Measurements from ENCODE around the gene IFI27. TPM values are rescaled to one million over a fixed set of nuclear protein-coding genes. Genes with fewer than 3 reads are reported as not detected.

Gene IFI27
- total RNA-seq, 1 experiment from 2014 or later: 2.6 TPM

- Histone ChIP-seq H3K36me3 (ENCODE audit: control insufficient read depth, insufficient read depth, low read length) (no peaks in the 10 kb centered on the region), H3K4me3 (ENCODE audit: low read depth, low read length) (no peak overlapping the region), H3K4me1 (no peaks in the 10 kb centered on the region), H3K27me3 (replicated peaks; ENCODE audit: control insufficient read depth, insufficient read depth, low read length) (no peaks in the 10 kb centered on the region), H3K9me3 (no peaks in the 10 kb centered on the region)
- Mint-ChIP-seq H3K4me1 (ENCODE audit: low read depth, unreplicated experiment) (no peaks in the 10 kb centered on the region), H3K27me3 (ENCODE audit: insufficient read depth, unreplicated experiment) (peaks cover 4% of the 10 kb centered on the region), H3K27ac (ENCODE audit: unreplicated experiment) (no peak overlapping the region), H3K36me3 (ENCODE audit: insufficient read depth, unreplicated experiment) (no peaks in the 10 kb centered on the region), H3K4me3 (ENCODE audit: unreplicated experiment) (no peak overlapping the region), H3K9me3 (ENCODE audit: unreplicated experiment) (no peaks in the 10 kb centered on the region)
- POLR2A ChIA-PET: no interaction called here
- no peak for DNase-seq
- intact Hi-C loops (cut with micrococcal nuclease; ENCODE audit: unreplicated experiment): no loop called here
- TF ChIP-seq CTCF (IDR thresholded peaks at IDR 0.05; ENCODE audit: insufficient read depth in 1 of 2, low read depth in 1 of 2, low read length in 1 of 2, severe bottlenecking in 1 of 2, unreplicated experiment in 1 of 2): no peak
- CTCF ChIA-PET: no interaction called here
- no TSS peak for BruUV-seq (replicated peaks)
These were observed 3.5 kb downstream of the IFI27 start for GRCh38 chr14:94113908-94114588.

GRCh38 chr14:94114589-94115057 lies 4.1 kb downstream of the IFI27 start:
- Histone ChIP-seq H3K4me3 (ENCODE audit: low read depth, low read length) (no peak overlapping the region), H3K27me3 (replicated peaks; ENCODE audit: control insufficient read depth, insufficient read depth, low read length) (no peaks in the 10 kb centered on the region), H3K9me3 (no peaks in the 10 kb centered on the region), H3K36me3 (ENCODE audit: control insufficient read depth, insufficient read depth, low read length) (no peaks in the 10 kb centered on the region), H3K4me1 (no peaks in the 10 kb centered on the region)
- Mint-ChIP-seq H3K9me3 (ENCODE audit: unreplicated experiment) (no peaks in the 10 kb centered on the region), H3K4me3 (ENCODE audit: unreplicated experiment) (no peak overlapping the region), H3K4me1 (ENCODE audit: low read depth, unreplicated experiment) (no peaks in the 10 kb centered on the region), H3K27ac (ENCODE audit: unreplicated experiment) (no peak overlapping the region), H3K27me3 (ENCODE audit: insufficient read depth, unreplicated experiment) (peaks cover 4% of the 10 kb centered on the region), H3K36me3 (ENCODE audit: insufficient read depth, unreplicated experiment) (no peaks in the 10 kb centered on the region)
- ChIA-PET CTCF (no interaction called here), POLR2A (no interaction called here)
- DNase-seq: no peak
- no TSS peak for BruUV-seq (replicated peaks)
- intact Hi-C loops (cut with micrococcal nuclease; ENCODE audit: unreplicated experiment): no loop called here
- no peak for TF ChIP-seq CTCF (IDR thresholded peaks at IDR 0.05; ENCODE audit: insufficient read depth in 1 of 2, low read depth in 1 of 2, low read length in 1 of 2, severe bottlenecking in 1 of 2, unreplicated experiment in 1 of 2)

GRCh38 chr14:94115058-94115591 lies 4.6 kb downstream of the IFI27 start:
- DNase-seq: no peak
- Histone ChIP-seq H3K4me1 (no peaks in the 10 kb centered on the region), H3K9me3 (no peaks in the 10 kb centered on the region), H3K36me3 (ENCODE audit: control insufficient read depth, insufficient read depth, low read length) (no peaks in the 10 kb centered on the region), H3K27me3 (replicated peaks; ENCODE audit: control insufficient read depth, insufficient read depth, low read length) (no peaks in the 10 kb centered on the region), H3K4me3 (ENCODE audit: low read depth, low read length) (no peak overlapping the region)
- Mint-ChIP-seq H3K27ac (ENCODE audit: unreplicated experiment) (no peak overlapping the region), H3K4me3 (ENCODE audit: unreplicated experiment) (no peak overlapping the region), H3K36me3 (ENCODE audit: insufficient read depth, unreplicated experiment) (no peaks in the 10 kb centered on the region), H3K4me1 (ENCODE audit: low read depth, unreplicated experiment) (no peaks in the 10 kb centered on the region), H3K9me3 (ENCODE audit: unreplicated experiment) (no peaks in the 10 kb centered on the region), H3K27me3 (ENCODE audit: insufficient read depth, unreplicated experiment) (peaks cover 4% of the 10 kb centered on the region)
- TF ChIP-seq CTCF (IDR thresholded peaks at IDR 0.05; ENCODE audit: insufficient read depth in 1 of 2, low read depth in 1 of 2, low read length in 1 of 2, severe bottlenecking in 1 of 2, unreplicated experiment in 1 of 2): no peak
- POLR2A ChIA-PET: no interaction called here
- BruUV-seq (replicated peaks): no TSS peak
- CTCF ChIA-PET: no interaction called here
- intact Hi-C loops (cut with micrococcal nuclease; ENCODE audit: unreplicated experiment): no loop called here

Data from Caco-2 (cell line).